Adipocyte (in vitro differentiated cells): ENCODE measurements around the gene TSPAN4.

ENCODE experiments used
- DNase-seq: peaks from one replicate; pipeline ENCODE4 v3.0.0-alpha.2; 2015; ENCODE audit warnings: low read depth
- H3K27me3 ChIP-seq: replicated peaks from 2 replicates; pipeline ENCODE4 v1.7.0; 2013; ENCODE audit warnings: mild to moderate bottlenecking, low read length, moderate library complexity; ENCODE audit not compliant: control insufficient read depth, insufficient read depth
- H3K36me3 ChIP-seq: 2 replicates; pipeline ENCODE4 v1.7.0; 2013; ENCODE audit warnings: low read length, mild to moderate bottlenecking, moderate library complexity; ENCODE audit not compliant: control insufficient read depth, insufficient read depth, severe bottlenecking
- H3K4me1 ChIP-seq: 2 replicates; pipeline ENCODE4 v1.7.0; 2013; ENCODE audit warnings: mild to moderate bottlenecking, low read length, moderate library complexity; ENCODE audit not compliant: control insufficient read depth, insufficient read depth
- H3K4me3 ChIP-seq: 2 replicates; pipeline ENCODE4 v1.7.0; 2013; ENCODE audit warnings: mild to moderate bottlenecking, low read length, moderate library complexity
- H3K9ac ChIP-seq: 2 replicates; pipeline ENCODE4 v1.7.0; 2013; ENCODE audit warnings: mild to moderate bottlenecking, low read length, moderate library complexity
- H3K9me3 ChIP-seq: 2 replicates; pipeline ENCODE4 v1.7.0; 2013; ENCODE audit warnings: mild to moderate bottlenecking, low read length, moderate library complexity; ENCODE audit not compliant: control insufficient read depth

TSPAN4 gene

DNA sequence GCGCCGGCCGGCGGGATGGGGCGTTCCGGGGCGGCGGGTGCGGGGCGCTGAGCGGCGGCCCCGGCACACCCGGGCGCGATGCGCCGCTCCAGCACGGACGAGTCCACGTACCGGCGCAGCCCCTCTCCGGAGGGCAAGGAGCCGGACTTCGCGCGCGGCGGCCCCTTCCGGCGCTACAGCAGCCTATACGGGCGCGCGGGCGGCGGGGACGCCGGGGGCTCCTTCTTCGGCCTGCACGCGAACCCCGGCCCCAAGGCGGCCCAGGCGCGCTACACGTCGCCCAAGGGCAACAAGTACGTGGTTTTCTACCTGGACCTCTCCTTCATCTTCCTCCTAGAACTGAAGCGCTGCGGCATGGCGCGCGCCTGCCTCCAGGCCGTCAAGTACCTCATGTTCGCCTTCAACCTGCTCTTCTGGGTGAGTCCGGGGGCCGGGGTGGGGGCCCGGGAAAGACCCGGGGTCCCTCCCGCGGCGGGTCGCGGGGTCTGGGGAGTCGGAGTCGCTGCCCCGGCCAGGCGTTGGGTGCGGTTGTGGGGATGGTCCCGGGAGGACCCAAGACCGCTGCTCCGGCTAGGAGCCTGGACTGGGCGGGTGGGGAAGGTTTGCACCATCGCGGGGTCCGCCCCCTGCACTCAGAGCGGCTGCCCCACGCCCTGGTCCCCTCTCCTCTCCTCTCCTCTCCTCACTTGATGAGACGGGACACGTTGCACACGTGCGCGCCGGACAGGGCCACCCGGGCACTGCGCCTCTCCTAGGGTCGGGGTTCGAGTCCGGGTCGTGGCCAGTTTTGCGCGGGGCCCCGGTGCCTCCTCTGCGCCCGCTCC lies 7.5 kb downstream of the TSPAN4 start:
- Histone ChIP-seq H3K36me3 (no peaks in the 10 kb centered on the region), H3K4me1 (peaks cover 30% of the 10 kb centered on the region)

DNA sequence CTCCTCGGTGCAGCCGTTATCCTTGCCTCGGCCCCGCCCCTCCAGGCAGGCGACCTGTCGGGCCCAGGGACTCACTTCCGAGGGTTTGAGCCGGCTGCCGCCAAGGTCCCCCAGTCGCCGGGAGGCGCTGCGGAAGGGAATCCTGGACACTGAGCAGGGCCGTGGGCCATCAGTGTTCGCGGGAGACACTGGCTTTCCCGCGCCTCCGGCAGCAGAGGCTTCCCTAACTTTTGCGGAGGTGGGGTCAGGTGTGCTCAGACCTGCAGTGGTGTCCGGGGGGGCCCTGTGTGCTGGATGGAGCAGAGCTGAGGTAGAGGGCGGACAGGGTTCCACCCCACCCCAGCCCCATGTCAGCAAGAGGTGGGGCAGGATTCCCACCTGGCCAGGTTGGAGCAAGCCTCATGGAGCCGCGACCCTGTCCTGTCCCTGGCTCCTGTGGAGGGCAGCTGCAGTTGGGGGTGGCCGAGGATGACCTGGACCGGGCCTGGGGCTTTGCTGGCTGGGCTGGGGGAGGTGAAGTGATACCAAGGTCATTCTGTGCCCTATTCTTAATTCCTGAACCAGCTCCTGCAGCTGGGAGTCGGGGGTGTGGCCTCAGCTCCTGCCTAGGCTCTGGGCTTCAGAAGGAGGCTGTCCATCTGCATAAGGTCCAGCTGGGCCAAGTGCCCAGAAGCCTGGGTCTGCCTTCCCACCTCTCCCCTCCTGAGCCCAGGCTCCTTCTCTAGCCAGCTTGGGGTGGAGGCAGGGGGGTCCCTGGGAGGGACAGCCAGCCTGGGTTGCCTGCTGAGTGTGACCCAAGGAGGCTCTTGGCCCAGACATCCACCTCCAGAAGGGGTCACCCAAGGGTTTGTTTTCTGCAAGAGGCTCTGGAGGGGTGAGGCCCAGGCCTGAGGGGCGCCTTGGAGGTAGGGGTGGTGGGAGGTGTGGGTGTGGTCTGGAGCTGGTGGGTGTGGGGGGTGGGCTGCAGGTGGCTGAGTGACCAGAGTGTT lies 8.4 kb downstream of the TSPAN4 start:
- Histone ChIP-seq H3K36me3 (no peaks in the 10 kb centered on the region), H3K27me3 (no peaks in the 10 kb centered on the region), H3K4me1 (peaks cover 21% of the 10 kb centered on the region), H3K4me3 (no peak overlapping the region), H3K9ac (no peak overlapping the region), H3K9me3 (no peaks in the 10 kb centered on the region)
- no peak for DNase-seq

More for the DNA sequence above, 7.5 kb downstream of the TSPAN4 start:
- no peak overlapping the region for H3K9ac ChIP-seq
- H3K9me3 ChIP-seq: no peaks in the 10 kb centered on the region
- H3K4me3 ChIP-seq: peak overlapping the region; percentile 41
- no peaks in the 10 kb centered on the region for H3K27me3 ChIP-seq
- DNase-seq: peak; percentile 50

DNA sequence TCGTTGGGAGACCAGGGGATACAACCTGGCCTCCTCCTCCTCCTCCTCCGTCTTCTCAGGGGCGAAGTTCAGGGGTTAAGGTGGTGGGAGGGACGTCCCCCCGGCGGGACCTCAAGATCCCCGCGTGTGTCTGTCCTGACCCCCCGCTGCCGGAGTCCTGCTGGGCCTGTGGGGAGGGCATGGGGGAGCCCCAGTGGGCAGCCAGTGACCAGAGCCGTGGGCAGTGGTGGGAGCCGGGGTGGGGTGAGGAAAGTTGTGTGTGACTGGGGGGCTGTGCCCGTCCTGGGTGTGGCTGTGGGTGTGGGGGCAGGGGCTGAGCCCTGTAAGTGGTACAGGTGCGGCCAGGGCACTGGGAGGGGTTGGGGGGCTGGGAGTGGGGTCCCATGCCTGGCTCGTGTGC lies 10.1 kb downstream of the TSPAN4 start:
- no peak for DNase-seq
- Histone ChIP-seq H3K9ac (no peak overlapping the region), H3K36me3 (no peaks in the 10 kb centered on the region), H3K9me3 (no peaks in the 10 kb centered on the region), H3K27me3 (no peaks in the 10 kb centered on the region), H3K4me1 (peaks cover 10% of the 10 kb centered on the region), H3K4me3 (no peak overlapping the region)

DNA sequence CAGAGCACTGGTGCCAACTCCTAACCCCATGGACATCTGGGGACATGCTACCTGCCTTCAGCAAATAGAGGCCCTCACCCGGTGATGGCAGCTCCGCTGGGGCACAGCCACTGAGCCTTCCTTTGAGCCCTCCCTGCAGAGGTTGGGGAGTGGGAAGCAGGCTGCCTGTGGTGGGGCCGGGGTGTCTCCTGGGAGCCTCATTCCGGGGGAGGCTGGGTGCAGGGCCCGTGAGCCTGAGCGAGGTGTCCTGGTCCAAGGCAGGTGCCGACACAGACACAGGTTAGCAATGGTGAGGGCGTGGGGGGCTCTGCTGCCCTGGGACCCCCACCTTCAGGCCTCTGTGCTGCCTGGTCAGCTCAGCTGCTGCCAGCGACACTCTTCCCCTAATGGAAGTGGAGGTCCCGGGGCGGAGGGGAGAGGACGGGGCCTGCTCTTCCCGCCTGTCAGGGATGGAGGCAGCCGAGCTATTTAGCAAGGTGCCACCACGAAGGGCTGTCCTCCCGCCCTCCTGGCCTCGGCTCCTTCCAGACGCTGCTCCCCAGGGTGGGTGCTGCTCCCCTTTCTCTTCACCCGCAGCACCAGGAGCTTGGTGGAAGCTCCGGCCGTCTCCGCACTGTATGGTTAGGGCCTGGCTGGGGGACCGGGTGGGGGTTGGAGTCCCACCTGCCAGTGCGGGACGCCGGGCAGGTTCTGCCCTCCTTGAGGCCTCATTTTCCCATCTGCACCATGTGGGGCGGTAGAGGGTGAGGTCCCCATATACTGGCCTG lies 11.2 kb downstream of the TSPAN4 start:
- Histone ChIP-seq H3K4me3 (no peak overlapping the region), H3K9ac (no peak overlapping the region), H3K27me3 (no peaks in the 10 kb centered on the region), H3K36me3 (no peaks in the 10 kb centered on the region), H3K4me1 (peaks cover under 1% of the 10 kb centered on the region), H3K9me3 (no peaks in the 10 kb centered on the region)
- DNase-seq: no peak

DNA sequence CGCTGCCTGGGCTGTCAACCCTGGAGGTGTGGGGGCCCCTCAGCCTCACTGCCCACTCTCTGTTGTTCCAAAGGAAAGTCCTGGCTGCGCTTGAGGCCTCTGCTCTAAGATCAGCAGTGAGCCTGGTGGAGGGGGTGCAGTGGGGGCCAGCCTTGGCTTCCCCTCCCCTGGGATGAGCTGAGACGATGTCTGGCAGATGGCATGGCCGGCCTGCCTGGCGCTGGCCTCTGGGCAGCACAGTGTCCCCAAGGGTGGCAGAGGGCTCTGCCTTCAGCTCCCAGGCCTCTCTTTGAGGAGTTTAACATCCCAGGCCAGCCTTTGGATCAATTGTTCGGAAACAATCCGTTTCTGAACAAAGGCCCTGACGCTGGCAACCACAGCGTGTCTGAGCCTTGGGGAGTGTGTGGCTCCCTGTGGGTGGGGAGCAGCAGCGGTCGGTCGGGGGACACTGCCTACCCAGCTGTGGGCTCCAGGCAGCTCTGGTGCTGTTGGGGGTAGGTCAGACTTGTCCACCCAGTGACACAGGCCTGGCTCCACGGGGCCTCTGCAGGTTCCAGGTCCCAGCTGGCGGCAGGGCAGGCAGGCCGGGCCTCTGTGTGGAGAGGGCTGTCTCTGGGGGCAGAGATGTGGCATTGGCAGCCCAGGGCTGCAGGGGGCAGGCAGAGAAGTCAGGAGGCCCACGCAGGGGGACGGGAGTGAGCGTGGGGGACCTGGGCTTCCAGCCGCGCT lies 12.1 kb downstream of the TSPAN4 start:
- Histone ChIP-seq H3K4me3 (no peak overlapping the region), H3K27me3 (no peaks in the 10 kb centered on the region), H3K9ac (no peak overlapping the region), H3K4me1 (peaks cover 5% of the 10 kb centered on the region), H3K9me3 (no peaks in the 10 kb centered on the region), H3K36me3 (no peaks in the 10 kb centered on the region)
- no peak for DNase-seq

DNA sequence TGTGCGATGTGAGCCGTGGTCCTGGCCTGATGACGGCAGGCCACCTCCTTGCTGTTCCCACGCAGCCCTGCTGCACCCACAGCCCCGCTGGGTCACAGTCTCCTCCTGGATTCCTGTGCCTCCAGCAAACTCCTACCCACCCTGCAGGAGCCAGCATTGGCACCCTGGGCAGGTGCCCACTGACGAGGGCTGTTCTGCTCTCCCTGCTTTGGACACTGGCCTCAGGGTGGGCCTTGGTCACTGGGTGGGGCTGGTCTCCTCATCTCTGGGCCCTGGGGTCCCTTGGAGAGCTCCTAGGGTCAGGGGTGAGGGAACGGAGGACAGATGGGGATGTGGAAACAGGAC lies 12.7 kb downstream of the TSPAN4 start:
- Histone ChIP-seq H3K4me3 (no peak overlapping the region), H3K27me3 (no peaks in the 10 kb centered on the region), H3K4me1 (peaks cover 10% of the 10 kb centered on the region), H3K9me3 (no peaks in the 10 kb centered on the region), H3K9ac (no peak overlapping the region), H3K36me3 (no peaks in the 10 kb centered on the region)
- no peak for DNase-seq

DNA sequence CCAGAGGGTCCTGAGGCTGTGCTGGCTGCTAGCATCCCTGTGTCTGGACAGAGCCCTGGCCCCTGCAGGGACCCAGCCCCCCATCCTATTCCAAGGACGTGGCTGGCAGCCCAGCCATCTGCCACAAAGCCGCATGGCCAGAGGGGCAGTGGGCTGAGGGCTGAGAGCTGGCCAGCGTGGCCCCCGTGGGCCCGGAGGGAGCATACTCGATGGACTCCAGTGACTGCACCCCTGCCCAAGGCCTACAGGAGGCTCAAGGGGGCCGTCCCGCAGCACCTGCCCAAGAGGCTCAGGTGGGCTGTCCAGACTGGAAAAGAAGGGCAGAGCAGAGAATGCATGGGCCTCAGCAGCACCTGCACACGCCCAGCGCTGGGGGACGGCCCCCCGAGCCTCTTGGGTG lies 13.1 kb downstream of the TSPAN4 start:
- Histone ChIP-seq H3K27me3 (no peaks in the 10 kb centered on the region), H3K9me3 (no peaks in the 10 kb centered on the region), H3K36me3 (no peaks in the 10 kb centered on the region), H3K4me3 (no peak overlapping the region), H3K4me1 (peaks cover 10% of the 10 kb centered on the region), H3K9ac (no peak overlapping the region)
- DNase-seq: no peak

DNA sequence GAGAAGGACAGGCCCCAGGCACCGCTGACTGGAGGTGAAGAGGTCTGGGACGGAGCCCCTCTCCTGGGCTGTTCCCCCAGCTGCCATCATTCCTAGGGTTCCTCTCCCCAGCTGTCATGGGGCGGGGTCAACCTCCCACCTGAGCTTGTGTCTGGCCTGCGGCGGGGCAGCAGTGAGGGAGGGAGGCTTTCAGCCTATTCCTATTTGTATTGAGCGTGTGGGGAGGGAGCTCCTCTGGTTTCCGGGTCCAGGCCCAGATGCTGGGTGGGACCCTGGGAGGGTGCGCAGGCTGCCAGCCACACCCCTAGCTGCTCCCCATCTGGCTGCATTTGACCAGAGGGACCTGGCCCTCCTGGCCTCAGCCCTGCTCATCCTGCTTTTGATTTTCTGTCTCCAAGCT lies 13.7 kb downstream of the TSPAN4 start:
- Histone ChIP-seq H3K27me3 (no peaks in the 10 kb centered on the region), H3K4me1 (peaks cover 10% of the 10 kb centered on the region), H3K4me3 (no peak overlapping the region), H3K9me3 (no peaks in the 10 kb centered on the region), H3K36me3 (no peaks in the 10 kb centered on the region), H3K9ac (no peak overlapping the region)
- no peak for DNase-seq

DNA sequence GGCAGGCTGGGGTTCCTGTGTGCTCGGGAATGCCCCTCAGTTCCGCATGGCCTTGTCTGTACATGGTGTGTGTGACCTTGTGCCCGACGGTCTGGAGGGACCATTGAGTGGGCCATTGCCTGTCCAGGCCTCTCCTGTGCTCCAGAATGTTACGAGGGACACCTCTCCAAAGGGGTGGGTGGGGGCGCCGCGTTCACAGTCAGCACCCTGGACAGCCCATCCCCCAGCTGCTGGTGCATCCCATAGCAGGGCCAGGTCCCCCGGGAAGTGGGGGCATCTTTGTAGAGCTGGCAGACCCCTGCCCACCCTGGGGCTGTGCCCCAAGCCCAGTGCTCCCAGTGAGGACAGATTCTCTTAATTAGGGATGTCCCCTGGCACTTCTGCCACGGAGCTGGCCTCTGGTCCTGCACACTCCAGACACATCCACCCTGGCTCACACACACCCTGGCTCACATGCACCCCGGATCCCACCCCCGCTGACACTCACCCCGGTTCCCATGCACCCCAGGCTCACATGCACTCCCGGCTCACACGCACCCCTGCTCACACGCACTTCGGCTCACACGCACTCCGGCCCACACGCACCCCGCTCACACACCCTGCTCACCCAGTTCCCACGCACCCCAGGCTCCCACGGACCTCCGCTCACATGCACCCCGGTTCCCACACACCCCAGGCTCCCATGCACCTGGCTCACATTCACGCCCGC lies 15.6 kb downstream of the TSPAN4 start:
- H3K36me3 ChIP-seq: no peaks in the 10 kb centered on the region
- DNase-seq: no peak
- no peaks in the 10 kb centered on the region for H3K9me3 ChIP-seq
- no peak overlapping the region for H3K4me3 ChIP-seq
- H3K9ac ChIP-seq: no peak overlapping the region
- H3K4me1 ChIP-seq: peaks cover 10% of the 10 kb centered on the region
- H3K27me3 ChIP-seq: no peaks in the 10 kb centered on the region

DNA sequence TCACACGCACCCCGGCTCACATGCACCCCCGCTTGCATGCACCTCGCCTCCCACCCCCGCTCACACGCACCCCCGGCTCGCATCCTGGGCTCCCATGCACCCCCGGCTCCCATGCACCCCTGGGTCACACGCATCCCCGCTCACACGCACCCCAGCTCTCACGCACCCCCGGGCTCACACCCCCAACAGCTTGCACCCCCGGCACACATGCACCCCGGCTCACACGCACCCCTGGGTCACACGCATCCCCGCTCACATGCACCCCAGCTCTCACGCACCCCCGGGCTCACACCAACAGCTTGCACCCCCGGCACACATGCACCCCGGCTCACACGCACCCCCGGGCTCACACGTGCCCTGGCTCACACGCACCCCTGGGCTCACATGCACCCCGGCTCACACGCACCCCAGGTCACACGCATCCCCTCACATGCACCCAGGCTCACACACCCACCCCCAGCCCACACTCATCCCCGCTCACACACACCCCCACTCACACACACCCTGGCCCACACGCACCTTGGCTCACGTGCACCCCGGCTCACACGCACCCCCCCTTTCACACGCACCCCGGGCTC lies 16.2 kb downstream of the TSPAN4 start:
- Histone ChIP-seq H3K9ac (no peak overlapping the region), H3K36me3 (peaks cover under 1% of the 10 kb centered on the region), H3K27me3 (no peaks in the 10 kb centered on the region), H3K4me1 (peaks cover 10% of the 10 kb centered on the region), H3K4me3 (no peak overlapping the region), H3K9me3 (no peaks in the 10 kb centered on the region)
- no peak for DNase-seq
